ENCODE data around the gene RRP9. TPM values are rescaled to one million over a fixed set of nuclear protein-coding genes. Genes with fewer than 3 reads are reported as not detected.

The RRP9 gene
- total RNA-seq (2022; extraction: Qiagen RNA extraction), result 36.8 to 50.5 TPM (median 45.0 TPM) in 5 replicates

GRCh38 chr3:51941798-51942602 lies at the start of gene RRP9, which contains the start of gene PARP3:
Gene RRP9 (minus strand): TSS chr3:51941904. CDS start chr3:51941867, 37 bp downstream.
Gene PARP3 (plus strand): TSS chr3:51942363. CDS start chr3:51943356, 993 bp downstream.

GRCh38 chr3:51982838-51983577 lies 41.3 kb upstream of the RRP9 start, which contains the start of gene ACY1:
Gene ACY1 (plus strand): TSS chr3:51983535. CDS start chr3:51984065, 530 bp downstream.

GRCh38 chr3:51974963-51975851 lies 33.5 kb upstream of the RRP9 start, which contains the start of gene ABHD14A:
Gene ABHD14A (plus strand): TSS chr3:51975064. CDS start chr3:51975136, 72 bp downstream.

GRCh38 chr3:51967384-51968169 lies 25.9 kb upstream of the RRP9 start, which contains the start of gene PCBP4:
Gene PCBP4 (minus strand): TSS chr3:51967454. CDS start chr3:51961240, 6,214 bp downstream.

GRCh38 chr3:51955175-51955892 lies 13.6 kb upstream of the RRP9 start, which contains the start of gene GPR62:
Gene GPR62 (plus strand): TSS chr3:51955381. CDS start chr3:51955653, 272 bp downstream.

Other genes with a start within 250 kb of the RRP9 start
- gene GRM2, start 234.8 kb downstream of the RRP9 start, total RNA-seq (2022; extraction: Qiagen RNA extraction), result 0.05 to 0.13 TPM in 2 of 5 replicates, not detected in the others
- not detected in 5 replicates for gene IQCF6, start 162.7 kb downstream of the RRP9 start, total RNA-seq (2022; extraction: Qiagen RNA extraction)
- not detected in 5 replicates for gene IQCF2, start 80.3 kb downstream of the RRP9 start, total RNA-seq (2022; extraction: Qiagen RNA extraction)
- not detected in 5 replicates for gene IQCF5, start 66.3 kb downstream of the RRP9 start, total RNA-seq (2022; extraction: Qiagen RNA extraction)
- not detected in 5 replicates for gene IQCF1, start 38.6 kb downstream of the RRP9 start, total RNA-seq (2022; extraction: Qiagen RNA extraction)
- 8.0 to 10.6 TPM (median 8.5 TPM) in 5 replicates for gene PARP3, start 459 bp upstream of the RRP9 start, total RNA-seq (2022; extraction: Qiagen RNA extraction)
- not detected in 5 replicates for gene GPR62, start 13.5 kb upstream of the RRP9 start, total RNA-seq (2022; extraction: Qiagen RNA extraction)
- 11.3 to 15.3 TPM (median 13.9 TPM) in 5 replicates for gene PCBP4, start 25.6 kb upstream of the RRP9 start, total RNA-seq (2022; extraction: Qiagen RNA extraction)
- 26.9 to 34.3 TPM (median 33.1 TPM) in 5 replicates for gene ABHD14B, start 32.1 kb upstream of the RRP9 start, total RNA-seq (2022; extraction: Qiagen RNA extraction)
- gene ABHD14A, start 33.2 kb upstream of the RRP9 start, total RNA-seq (2022; extraction: Qiagen RNA extraction), result 11.7 to 16.1 TPM (median 14.4 TPM) in 5 replicates
- gene ACY1, start 41.6 kb upstream of the RRP9 start, total RNA-seq (2022; extraction: Qiagen RNA extraction), result 24.6 to 30.1 TPM (median 25.9 TPM) in 5 replicates
- 1,285 to 1,543 TPM (median 1,331 TPM) in 5 replicates for gene RPL29, start 54.0 kb upstream of the RRP9 start, total RNA-seq (2022; extraction: Qiagen RNA extraction)
- gene DUSP7, start 114.7 kb upstream of the RRP9 start, total RNA-seq (2022; extraction: Qiagen RNA extraction), result 19.2 to 22.2 TPM (median 21.6 TPM) in 5 replicates
- 14.6 to 19.0 TPM (median 17.5 TPM) in 5 replicates for gene POC1A, start 212.5 kb upstream of the RRP9 start, total RNA-seq (2022; extraction: Qiagen RNA extraction)